Measurements from ENCODE around the gene ORC2.

DNA sequence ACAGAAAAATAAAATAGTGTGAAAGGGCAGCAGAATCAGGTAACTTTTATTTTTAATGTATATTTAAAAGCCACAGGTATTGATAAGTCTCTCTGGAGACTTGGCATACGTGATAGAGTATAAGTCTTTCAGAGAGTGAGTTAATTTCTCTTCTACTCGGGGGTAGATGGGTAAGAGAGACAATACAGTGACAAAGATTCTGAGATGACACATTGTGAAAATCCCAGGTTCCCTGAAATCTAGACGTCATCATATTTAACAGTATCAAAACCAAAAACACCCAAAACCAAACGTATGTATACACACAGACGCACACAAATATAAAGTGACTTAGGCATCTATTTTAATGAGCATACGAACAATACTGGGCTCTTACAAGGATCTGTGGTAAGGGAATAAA, 41.0 kb downstream of the ORC2 start:
- TF ChIP-seq EZH2 (IDR thresholded peaks at IDR 0.05; ENCODE audit: low read length, missing control alignments), result no peak
- TF ChIP-seq, protein P1, sequence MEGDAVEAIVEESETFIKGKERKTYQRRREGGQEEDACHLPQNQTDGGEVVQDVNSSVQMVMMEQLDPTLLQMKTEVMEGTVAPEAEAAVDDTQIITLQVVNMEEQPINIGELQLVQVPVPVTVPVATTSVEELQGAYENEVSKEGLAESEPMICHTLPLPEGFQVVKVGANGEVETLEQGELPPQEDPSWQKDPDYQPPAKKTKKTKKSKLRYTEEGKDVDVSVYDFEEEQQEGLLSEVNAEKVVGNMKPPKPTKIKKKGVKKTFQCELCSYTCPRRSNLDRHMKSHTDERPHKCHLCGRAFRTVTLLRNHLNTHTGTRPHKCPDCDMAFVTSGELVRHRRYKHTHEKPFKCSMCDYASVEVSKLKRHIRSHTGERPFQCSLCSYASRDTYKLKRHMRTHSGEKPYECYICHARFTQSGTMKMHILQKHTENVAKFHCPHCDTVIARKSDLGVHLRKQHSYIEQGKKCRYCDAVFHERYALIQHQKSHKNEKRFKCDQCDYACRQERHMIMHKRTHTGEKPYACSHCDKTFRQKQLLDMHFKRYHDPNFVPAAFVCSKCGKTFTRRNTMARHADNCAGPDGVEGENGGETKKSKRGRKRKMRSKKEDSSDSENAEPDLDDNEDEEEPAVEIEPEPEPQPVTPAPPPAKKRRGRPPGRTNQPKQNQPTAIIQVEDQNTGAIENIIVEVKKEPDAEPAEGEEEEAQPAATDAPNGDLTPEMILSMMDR (conservative IDR thresholded peaks at IDR 0.05 in 1 of 2, IDR thresholded peaks at IDR 0.05 in 1 of 2; ENCODE audit: low read depth in 1 of 2, low read length in 2 of 2), result no peak
